HG02642 (cell line): Measurements from ENCODE around the gene CLEC2B.
"Not testable (repeated sequence)": the region's sequence is repeated elsewhere in the genome, so short reads cannot be mapped to it uniquely, and the experiment has no call there.

ENCODE experiments used
- ATAC-seq: cut with Tn5 transposase; IDR thresholded peaks from one replicate; pipeline ENCODE4 v1.9.1; 2021; ENCODE audit warnings: mild to moderate bottlenecking; ENCODE audit not compliant: unreplicated experiment, poor library complexity

CLEC2B gene

GRCh38 chr12:9869307-9870161 lies at the start of gene CLEC2B:
TSS of gene CLEC2B (minus strand) at chr12:9869354.
- ATAC-seq: no peak

GRCh38 chr12:9911708-9912107 lies 42.6 kb upstream of the CLEC2B start:
- no peak for ATAC-seq

GRCh38 chr12:9910716-9911421 lies 41.7 kb upstream of the CLEC2B start:
- ATAC-seq: no peak

GRCh38 chr12:9909724-9910123 lies 40.6 kb upstream of the CLEC2B start:
- no peak for ATAC-seq

GRCh38 chr12:9908350-9908749 lies 39.2 kb upstream of the CLEC2B start:
- no peak for ATAC-seq

- ATAC-seq: no peak
Measured at GRCh38 chr12:9907769-9908168, 38.6 kb upstream of the CLEC2B start.

GRCh38 chr12:9906873-9907272 lies 37.7 kb upstream of the CLEC2B start:
- ATAC-seq: no peak

- ATAC-seq: no peak
Measured at GRCh38 chr12:9902539-9903228, 33.5 kb upstream of the CLEC2B start.

- no peak for ATAC-seq
Measured at GRCh38 chr12:9900930-9901329, 31.8 kb upstream of the CLEC2B start.

- no peak for ATAC-seq
Measured at GRCh38 chr12:9899209-9899608, 30.1 kb upstream of the CLEC2B start.

- no peak for ATAC-seq
Measured at GRCh38 chr12:9897535-9897934, 28.4 kb upstream of the CLEC2B start.

- no peak for ATAC-seq
Measured at GRCh38 chr12:9895215-9895971, 26.2 kb upstream of the CLEC2B start.

- no peak for ATAC-seq
Measured at GRCh38 chr12:9888665-9889273, 19.6 kb upstream of the CLEC2B start.

GRCh38 chr12:9883175-9883574 lies 14.0 kb upstream of the CLEC2B start:
- ATAC-seq: no peak

GRCh38 chr12:9881988-9882387 lies 12.8 kb upstream of the CLEC2B start:
- no peak for ATAC-seq

- ATAC-seq: no peak
Measured at GRCh38 chr12:9881246-9881645, 12.1 kb upstream of the CLEC2B start, which contains the start of gene KLRF2. TSS of gene KLRF2 (plus strand) at chr12:9881489. CDS start at chr12:9881596, 107 bp downstream.

- no peak for ATAC-seq
Measured at GRCh38 chr12:9880532-9881078, 11.5 kb upstream of the CLEC2B start.

GRCh38 chr12:9876120-9876519 lies 7.0 kb upstream of the CLEC2B start:
- not testable (repeated sequence) for ATAC-seq

- no peak for ATAC-seq
Measured at GRCh38 chr12:9872742-9873141, 3.6 kb upstream of the CLEC2B start.

GRCh38 chr12:9872162-9872561 lies 3.0 kb upstream of the CLEC2B start:
- no peak for ATAC-seq
